ENCODE data around the gene CD274.

- TF ChIP-seq, protein P1, sequence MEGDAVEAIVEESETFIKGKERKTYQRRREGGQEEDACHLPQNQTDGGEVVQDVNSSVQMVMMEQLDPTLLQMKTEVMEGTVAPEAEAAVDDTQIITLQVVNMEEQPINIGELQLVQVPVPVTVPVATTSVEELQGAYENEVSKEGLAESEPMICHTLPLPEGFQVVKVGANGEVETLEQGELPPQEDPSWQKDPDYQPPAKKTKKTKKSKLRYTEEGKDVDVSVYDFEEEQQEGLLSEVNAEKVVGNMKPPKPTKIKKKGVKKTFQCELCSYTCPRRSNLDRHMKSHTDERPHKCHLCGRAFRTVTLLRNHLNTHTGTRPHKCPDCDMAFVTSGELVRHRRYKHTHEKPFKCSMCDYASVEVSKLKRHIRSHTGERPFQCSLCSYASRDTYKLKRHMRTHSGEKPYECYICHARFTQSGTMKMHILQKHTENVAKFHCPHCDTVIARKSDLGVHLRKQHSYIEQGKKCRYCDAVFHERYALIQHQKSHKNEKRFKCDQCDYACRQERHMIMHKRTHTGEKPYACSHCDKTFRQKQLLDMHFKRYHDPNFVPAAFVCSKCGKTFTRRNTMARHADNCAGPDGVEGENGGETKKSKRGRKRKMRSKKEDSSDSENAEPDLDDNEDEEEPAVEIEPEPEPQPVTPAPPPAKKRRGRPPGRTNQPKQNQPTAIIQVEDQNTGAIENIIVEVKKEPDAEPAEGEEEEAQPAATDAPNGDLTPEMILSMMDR (IDR thresholded peaks at IDR 0.05): no peak
- no peak for TF ChIP-seq POLR2A (IDR thresholded peaks at IDR 0.05)
These were observed 3.3 kb downstream of the CD274 start for GRCh38 chr9:5453673-5454072.

Data from esophagus squamous epithelium (tissue), 4 donors.